ENCODE measurements around the gene SHISA7.

Gene SHISA7

GRCh38 chr19:55461259-55461973, 18.3 kb upstream of the SHISA7 start, which contains the start of gene ISOC2:
ISOC2 (minus strand) TSS chr19:55461642; CDS start chr19:55456486, 5,156 bp downstream.
- peaks cover 12% of the 10 kb centered on the region for H3K4me1 ChIP-seq (ENCODE audit: control insufficient read depth, insufficient read depth, low read length)
- ChIA-PET POLR2A (interaction anchor here (0.5 to 1.7 kb wide), 38 partner anchors 8 to 1260 kb away, joined by 3 to 34 read pairs (median 4); partner anchors contain the start of genes BRSK1, FIZ1, HSPBP1 and KMT5C), CTCF (interaction anchor here (0.5 to 1.6 kb wide), 7 partner anchors 15 to 185 kb away, joined by 3 to 12 read pairs (median 4); partner anchors contain the start of gene ZNF865)
- no peaks in the 10 kb centered on the region for H3K36me3 ChIP-seq (ENCODE audit: control insufficient read depth in 2 of 2, insufficient read depth in 1 of 2, low read length in 2 of 2)
- no peaks in the 10 kb centered on the region for H3K9me3 ChIP-seq (ENCODE audit: control insufficient read depth, insufficient read depth, low read depth, low read length)
- peak within 1 kb of the TSS; percentile 85 for H3K4me3 ChIP-seq (ENCODE audit: low read depth, low read length)
- H3K27ac ChIP-seq (ENCODE audit: extremely low read depth, low read depth, low read length) = peak within 1 kb of the TSS; percentile 56; the same call in 1 of the 2 replicates
- TF ChIP-seq ZNF658 (tag by site-specific recombination; IDR thresholded peaks at IDR 0.05) (no peak), ZNF571 (tag by site-specific recombination; IDR thresholded peaks at IDR 0.05) (no peak), EGR2 (tag by site-specific recombination; IDR thresholded peaks at IDR 0.05; ENCODE audit: low read depth) (peak; percentile 82), ZNF362 (tag by site-specific recombination; IDR thresholded peaks at IDR 0.05) (no peak), ZNF560 (tag by site-specific recombination; IDR thresholded peaks at IDR 0.05; ENCODE audit: borderline replicate concordance) (no peak), ZBTB26 (tag by site-specific recombination; optimal IDR thresholded peaks at IDR 0.05) (no peak), GLI2 (tag by site-specific recombination; IDR thresholded peaks at IDR 0.05; ENCODE audit: borderline replicate concordance, low read depth) (no peak), ZNF585B (tag by site-specific recombination; IDR thresholded peaks at IDR 0.05) (no peak), REPIN1 (tag by site-specific recombination; IDR thresholded peaks at IDR 0.05; ENCODE audit: low read depth) (peak; percentile 41; the same call in 1 of the 2 replicates), SCRT2 (tag by site-specific recombination; IDR thresholded peaks at IDR 0.05) (no peak), ZNF558 (tag by site-specific recombination; IDR thresholded peaks at IDR 0.05) (no peak), ZNF423 (tag by site-specific recombination; IDR thresholded peaks at IDR 0.05) (peak; percentile 50; the same call in 1 of the 2 replicates), ZNF121 (tag by site-specific recombination; IDR thresholded peaks at IDR 0.05) (peak; percentile 77; the same call in 1 of the 2 replicates), GLIS1 (tag by site-specific recombination; IDR thresholded peaks at IDR 0.05) (peak; percentile 98), ZNF639 (tag by site-specific recombination; IDR thresholded peaks at IDR 0.05) (no peak), ZNF664 (tag by site-specific recombination; IDR thresholded peaks at IDR 0.05) (peak; percentile 27; the same call in 1 of the 2 replicates), ZNF138 (tag by site-specific recombination; IDR thresholded peaks at IDR 0.05; ENCODE audit: borderline replicate concordance) (no peak), ZNF623 (tag by site-specific recombination; IDR thresholded peaks at IDR 0.05) (0 out of 2 replicates have a peak, but pooled peaks have one; percentile 3), MZF1 (tag by site-specific recombination; IDR thresholded peaks at IDR 0.05; ENCODE audit: borderline replicate concordance) (no peak)
- TF ChIP-seq, protein P1, sequence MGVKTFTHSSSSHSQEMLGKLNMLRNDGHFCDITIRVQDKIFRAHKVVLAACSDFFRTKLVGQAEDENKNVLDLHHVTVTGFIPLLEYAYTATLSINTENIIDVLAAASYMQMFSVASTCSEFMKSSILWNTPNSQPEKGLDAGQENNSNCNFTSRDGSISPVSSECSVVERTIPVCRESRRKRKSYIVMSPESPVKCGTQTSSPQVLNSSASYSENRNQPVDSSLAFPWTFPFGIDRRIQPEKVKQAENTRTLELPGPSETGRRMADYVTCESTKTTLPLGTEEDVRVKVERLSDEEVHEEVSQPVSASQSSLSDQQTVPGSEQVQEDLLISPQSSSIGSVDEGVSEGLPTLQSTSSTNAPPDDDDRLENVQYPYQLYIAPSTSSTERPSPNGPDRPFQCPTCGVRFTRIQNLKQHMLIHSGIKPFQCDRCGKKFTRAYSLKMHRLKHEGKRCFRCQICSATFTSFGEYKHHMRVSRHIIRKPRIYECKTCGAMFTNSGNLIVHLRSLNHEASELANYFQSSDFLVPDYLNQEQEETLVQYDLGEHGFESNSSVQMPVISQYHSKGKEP (tag by site-specific recombination; IDR thresholded peaks at IDR 0.05) = no peak
- TF ChIP-seq, protein P2, sequence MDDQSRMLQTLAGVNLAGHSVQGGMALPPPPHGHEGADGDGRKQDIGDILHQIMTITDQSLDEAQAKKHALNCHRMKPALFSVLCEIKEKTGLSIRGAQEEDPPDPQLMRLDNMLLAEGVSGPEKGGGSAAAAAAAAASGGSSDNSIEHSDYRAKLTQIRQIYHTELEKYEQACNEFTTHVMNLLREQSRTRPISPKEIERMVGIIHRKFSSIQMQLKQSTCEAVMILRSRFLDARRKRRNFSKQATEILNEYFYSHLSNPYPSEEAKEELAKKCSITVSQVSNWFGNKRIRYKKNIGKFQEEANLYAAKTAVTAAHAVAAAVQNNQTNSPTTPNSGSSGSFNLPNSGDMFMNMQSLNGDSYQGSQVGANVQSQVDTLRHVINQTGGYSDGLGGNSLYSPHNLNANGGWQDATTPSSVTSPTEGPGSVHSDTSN (CRISPR knock-in tag; IDR thresholded peaks at IDR 0.05) = peak; percentile 99
- TF ChIP-seq, protein P3, sequence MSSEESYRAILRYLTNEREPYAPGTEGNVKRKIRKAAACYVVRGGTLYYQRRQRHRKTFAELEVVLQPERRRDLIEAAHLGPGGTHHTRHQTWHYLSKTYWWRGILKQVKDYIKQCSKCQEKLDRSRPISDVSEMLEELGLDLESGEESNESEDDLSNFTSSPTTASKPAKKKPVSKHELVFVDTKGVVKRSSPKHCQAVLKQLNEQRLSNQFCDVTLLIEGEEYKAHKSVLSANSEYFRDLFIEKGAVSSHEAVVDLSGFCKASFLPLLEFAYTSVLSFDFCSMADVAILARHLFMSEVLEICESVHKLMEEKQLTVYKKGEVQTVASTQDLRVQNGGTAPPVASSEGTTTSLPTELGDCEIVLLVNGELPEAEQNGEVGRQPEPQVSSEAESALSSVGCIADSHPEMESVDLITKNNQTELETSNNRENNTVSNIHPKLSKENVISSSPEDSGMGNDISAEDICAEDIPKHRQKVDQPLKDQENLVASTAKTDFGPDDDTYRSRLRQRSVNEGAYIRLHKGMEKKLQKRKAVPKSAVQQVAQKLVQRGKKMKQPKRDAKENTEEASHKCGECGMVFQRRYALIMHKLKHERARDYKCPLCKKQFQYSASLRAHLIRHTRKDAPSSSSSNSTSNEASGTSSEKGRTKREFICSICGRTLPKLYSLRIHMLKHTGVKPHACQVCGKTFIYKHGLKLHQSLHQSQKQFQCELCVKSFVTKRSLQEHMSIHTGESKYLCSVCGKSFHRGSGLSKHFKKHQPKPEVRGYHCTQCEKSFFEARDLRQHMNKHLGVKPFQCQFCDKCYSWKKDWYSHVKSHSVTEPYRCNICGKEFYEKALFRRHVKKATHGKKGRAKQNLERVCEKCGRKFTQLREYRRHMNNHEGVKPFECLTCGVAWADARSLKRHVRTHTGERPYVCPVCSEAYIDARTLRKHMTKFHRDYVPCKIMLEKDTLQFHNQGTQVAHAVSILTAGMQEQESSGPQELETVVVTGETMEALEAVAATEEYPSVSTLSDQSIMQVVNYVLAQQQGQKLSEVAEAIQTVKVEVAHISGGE (tag by site-specific recombination; conservative IDR thresholded peaks at IDR 0.05; ENCODE audit: low read depth) = peak; percentile 22
- TF ChIP-seq, protein P4, sequence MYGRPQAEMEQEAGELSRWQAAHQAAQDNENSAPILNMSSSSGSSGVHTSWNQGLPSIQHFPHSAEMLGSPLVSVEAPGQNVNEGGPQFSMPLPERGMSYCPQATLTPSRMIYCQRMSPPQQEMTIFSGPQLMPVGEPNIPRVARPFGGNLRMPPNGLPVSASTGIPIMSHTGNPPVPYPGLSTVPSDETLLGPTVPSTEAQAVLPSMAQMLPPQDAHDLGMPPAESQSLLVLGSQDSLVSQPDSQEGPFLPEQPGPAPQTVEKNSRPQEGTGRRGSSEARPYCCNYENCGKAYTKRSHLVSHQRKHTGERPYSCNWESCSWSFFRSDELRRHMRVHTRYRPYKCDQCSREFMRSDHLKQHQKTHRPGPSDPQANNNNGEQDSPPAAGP (tag by site-specific recombination; IDR thresholded peaks at IDR 0.05) = 0 out of 2 replicates have a peak, but pooled peaks have one; percentile 32
